GM19324 (cell line): Measurements from ENCODE around the gene UBE2E2.

Experiments used
- ATAC-seq: cut with Tn5 transposase; IDR thresholded peaks from one replicate; pipeline ENCODE4 v1.9.1; 2021; ENCODE audit warnings: mild to moderate bottlenecking, moderate library complexity; ENCODE audit not compliant: unreplicated experiment, low FRiP score

The UBE2E2 gene

GRCh38 chr3:23459889-23460546 is 256.9 kb downstream of the UBE2E2 start:
- no peak for ATAC-seq

GRCh38 chr3:23461069-23461468 is 257.9 kb downstream of the UBE2E2 start:
- no peak for ATAC-seq

DNA sequence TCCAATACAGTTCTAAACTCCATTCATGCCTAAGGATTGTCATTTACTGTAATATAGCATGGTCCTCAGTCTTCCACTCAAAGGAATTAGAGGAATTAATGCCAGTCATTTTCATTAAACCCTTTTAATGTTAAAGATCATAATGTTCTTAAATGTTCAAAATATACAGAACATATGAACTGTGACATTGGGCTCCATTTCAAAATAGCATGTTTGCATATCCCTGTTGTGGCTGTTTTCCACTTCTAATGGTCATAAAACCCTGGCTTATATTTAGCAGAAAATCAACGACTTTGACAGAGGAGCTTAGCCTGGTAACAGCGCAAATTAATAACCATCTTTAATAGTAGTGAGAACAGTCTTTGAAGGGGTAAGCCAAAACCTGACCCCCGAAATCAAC is 260.7 kb downstream of the UBE2E2 start:
- ATAC-seq = no peak

DNA sequence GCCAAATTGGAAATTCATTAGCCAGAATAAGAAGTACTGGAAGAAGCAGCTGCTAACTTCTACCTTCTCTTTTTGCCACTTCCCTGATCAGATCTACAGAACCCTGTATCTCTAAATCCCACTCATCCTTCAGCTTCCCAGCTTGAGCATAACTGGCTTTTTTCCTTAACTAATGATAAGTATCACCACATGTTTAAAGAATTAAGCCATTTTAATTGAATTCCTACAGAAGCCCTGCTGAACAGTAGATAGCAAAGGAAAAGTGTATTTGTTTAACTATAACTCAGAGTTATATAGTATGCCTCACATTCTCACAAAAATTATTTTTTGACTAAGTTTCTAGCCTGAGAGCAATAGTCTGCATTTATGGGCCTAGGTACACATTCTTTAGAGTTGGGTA is 262.4 kb downstream of the UBE2E2 start:
- no peak for ATAC-seq

GRCh38 chr3:23468203-23468602 is 265.1 kb downstream of the UBE2E2 start:
- ATAC-seq = no peak

GRCh38 chr3:23474580-23475357 is 271.6 kb downstream of the UBE2E2 start:
- no peak for ATAC-seq

- ATAC-seq = no peak
Measured at GRCh38 chr3:23475446-23475845, 272.3 kb downstream of the UBE2E2 start.

DNA sequence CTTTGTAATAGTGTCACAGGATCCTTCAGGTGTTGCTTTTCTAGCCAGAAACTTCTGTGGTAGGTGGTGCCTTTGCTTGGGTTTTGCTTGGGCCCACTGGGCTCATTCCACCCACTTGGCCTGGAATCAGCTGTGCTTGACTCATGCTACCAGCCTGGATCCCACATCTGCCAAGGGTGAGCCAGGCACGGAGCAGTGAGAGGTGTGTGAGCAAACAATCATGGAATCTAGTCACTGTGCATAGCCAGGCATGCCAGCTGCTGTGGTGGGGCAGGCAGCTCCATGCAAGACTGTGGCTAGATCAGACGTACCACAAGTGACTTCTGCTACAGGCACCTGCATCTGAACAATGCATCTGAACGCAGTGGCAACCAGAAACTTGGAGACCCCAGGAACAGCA is 275.9 kb downstream of the UBE2E2 start:
- ATAC-seq = no peak

GRCh38 chr3:23479615-23480328 is 276.6 kb downstream of the UBE2E2 start:
- no peak for ATAC-seq

GRCh38 chr3:23480329-23480714 is 277.2 kb downstream of the UBE2E2 start:
- no peak for ATAC-seq

DNA sequence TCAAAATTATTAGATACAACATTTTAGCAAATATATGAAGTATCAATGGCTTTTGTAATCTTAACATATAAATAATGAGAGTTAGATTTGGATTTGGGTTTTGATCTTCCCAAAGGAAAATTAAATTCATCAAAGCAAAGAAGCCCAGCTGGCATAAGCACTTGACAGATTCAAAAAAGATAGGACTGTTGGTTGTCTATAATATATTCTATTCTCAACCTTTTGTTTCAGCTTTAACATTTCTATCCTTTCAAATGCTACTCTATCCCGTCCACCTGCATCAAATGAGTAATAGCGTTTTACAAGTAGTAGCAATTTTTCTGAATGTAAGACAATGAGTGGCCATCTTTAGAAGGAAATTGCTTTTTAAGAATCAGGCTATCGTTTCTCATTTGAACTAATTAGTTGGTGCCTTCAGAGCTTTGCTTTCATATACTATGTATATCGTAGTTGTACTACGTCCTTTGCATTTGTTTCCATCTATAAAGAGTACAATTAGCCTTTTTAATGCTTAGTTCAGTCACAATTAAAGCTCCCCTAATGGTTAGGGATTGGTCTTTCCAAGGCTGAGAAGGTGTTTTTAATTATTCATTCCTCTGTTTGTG is 278.0 kb downstream of the UBE2E2 start:
- no peak for ATAC-seq

- ATAC-seq = no peak
Measured at GRCh38 chr3:23481616-23482278, 278.6 kb downstream of the UBE2E2 start.

DNA sequence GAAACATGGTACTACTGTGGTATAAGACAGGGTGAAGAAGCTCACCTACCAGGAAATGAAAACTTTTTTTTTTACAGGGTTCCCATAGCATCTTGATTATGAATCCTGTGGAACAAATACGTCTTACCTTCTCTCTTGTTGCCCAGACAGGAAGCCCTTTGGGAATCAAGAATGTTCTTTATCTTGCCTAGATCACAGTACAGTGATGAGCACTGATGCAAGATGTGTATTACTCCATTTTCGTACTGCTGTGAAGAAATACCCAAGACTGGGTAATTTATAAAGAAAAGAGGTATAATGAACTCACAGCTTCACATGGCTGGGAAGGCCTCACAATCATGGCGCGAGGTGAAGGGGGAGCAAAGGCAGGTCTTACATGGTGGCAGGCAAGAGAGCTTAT is 281.3 kb downstream of the UBE2E2 start:
- no peak for ATAC-seq

DNA sequence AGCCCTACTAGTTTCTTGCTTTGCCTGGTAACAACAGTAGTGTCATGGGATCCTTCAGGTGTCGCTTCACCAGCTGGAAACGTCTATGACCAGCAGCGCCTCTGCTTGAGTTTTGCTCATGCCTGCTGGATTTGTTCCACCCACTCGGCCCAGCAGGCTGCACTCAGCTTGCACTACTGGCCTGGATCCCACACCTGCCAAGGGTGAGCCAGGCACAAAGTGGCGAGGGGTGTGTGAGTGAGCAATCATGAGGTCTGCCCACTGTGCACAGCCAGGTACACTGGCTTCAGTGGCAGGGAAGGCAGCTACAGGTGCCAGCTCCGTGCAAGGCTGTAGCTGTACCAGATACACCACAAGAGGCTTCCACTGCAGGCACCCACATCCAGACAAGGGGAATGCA is 282.8 kb downstream of the UBE2E2 start:
- no peak for ATAC-seq

GRCh38 chr3:23487015-23487414 is 283.9 kb downstream of the UBE2E2 start:
- no peak for ATAC-seq

DNA sequence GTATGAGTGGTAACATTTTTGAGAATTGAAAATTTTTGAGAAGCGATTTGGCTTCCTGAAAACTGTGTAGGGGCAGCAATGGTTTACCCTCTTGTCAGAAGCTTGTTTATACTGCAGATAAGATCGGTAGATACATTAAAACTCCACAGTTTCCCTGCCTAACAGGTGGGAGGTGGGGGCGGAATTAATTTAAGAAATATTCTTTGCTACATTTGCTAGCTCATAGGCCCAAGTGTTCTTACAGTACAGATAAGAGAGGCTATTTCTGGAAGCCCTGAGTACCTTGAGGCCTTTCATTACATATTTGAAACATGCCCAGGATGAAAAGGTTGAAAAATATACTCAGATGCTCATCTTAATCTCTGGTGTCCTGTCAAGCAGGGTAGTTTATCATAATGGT is 285.5 kb downstream of the UBE2E2 start:
- no peak for ATAC-seq

DNA sequence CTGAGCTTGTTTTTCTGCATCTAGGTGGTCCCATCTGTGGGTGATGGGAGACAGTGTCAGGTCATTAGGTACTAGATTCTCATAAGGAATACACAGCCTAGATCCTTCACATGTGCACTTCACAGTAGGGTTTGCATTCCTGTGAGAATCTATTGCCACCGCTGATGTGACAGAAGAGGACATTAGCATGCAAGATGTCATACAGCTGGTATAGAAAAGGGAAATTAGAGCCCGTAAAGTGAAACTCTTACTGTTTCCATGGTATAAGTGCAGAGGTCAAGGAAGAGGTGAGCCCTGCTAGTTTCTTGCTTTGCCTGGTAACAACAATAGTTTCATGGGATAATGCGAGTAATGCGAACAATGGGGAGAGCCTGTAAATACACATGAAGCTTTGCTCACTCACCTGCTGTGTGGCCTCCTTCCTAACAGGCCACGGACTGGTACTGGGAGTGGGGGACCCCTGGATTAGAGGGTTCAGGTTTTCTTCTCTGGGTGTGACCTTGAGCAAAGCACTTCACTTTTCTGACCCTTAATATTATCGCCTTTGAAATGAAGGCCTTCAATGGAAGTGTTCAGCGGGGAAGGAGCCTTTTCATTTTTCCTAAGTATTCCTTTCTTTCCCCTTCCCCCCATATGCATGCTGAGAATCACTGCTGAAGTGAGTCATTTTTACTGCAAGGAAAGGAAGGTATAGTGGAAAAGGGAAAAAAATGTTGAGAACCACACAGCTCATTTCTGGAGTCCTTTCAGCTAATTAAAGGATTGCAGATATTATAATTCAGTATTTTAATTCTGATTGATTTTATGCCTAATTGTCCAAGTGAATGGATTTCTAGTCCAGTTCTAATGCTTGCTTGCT is 286.4 kb downstream of the UBE2E2 start:
- ATAC-seq = no peak

DNA sequence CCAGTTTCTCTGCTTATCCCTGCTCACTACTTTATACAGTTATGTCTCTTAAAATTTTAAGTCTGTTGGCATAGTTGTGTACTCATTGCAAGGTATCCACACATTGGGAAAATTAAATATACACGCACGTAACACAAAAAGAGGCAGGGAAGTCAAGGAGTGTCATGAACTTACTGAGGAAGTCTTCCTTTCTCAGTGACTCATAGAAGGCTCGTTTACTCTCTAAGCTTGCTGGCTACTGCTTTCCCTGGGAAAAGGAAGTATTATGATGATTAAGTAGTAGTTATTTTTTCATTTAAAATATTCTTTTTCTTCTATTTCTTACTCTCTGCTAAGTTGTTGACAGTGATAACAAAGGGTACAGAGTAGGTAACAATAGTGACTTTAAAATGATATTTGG is 287.3 kb downstream of the UBE2E2 start:
- ATAC-seq = no peak

DNA sequence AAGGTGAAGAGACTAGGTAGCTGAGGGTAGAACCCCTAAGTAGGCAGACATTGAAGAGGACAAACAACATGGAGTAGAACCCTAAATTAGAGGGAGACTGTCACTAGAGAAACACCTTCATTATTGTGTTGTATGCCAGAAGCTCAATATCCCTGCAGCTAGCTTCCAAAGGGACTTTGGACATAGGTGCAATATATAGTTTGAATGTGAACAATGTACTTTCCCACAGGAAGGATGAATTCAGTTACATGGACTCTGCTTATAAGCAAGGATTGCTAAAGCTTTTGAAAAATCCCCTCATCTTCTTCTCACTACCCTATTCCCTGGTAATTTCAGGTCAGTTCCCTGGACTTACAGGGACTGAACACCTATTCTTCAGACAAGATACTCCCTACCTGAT is 288.9 kb downstream of the UBE2E2 start:
- no peak for ATAC-seq

DNA sequence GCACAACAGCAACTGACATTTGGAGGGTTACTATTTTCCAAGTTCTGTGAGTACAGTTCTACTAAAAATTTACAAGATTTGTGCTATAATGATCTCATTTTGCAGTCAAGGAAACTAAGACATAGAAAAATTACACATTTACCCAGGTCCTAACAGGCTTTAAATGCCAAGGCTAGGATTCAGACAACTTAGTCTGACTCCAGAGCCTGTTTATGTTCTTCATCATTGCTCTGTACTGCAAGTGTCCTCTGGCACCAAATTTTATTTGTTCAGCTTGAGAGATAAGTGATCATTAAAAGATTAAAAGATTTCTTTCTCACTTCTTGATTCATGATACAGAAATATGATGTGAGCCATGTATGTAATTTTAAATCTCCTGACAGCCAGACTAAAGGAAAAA is 290.8 kb downstream of the UBE2E2 start:
- ATAC-seq = no peak
